SK-N-SH (cell line): Measurements from ENCODE around the gene PYY. TPM values are rescaled to one million over a fixed set of nuclear protein-coding genes. Genes with fewer than 3 reads are reported as not detected.

Experiments
- CTCF ChIA-PET: fragments of 300-600, 350-600 bp; formaldehyde crosslinking; extraction: SDS; loops from one replicate; lab custom pipeline; 2021; lab: Yijun Ruan, JAX
- POLR2A ChIA-PET: fragments of 350-600 bp; sonication (Branson Sonifier 250); formaldehyde crosslinking; extraction: SDS; loops from one replicate; lab custom pipeline; 2020; ENCODE audit warnings: antibody characterized with exemption, inconsistent platforms; lab: Yijun Ruan, JAX
- DNase-seq: peaks from one replicate; pipeline ENCODE4 v3.0.0; 2012
- H2AFZ ChIP-seq: fragments of 200-600 bp; sonication (generic); 2 replicates; pipeline ENCODE4 v1.8.1; 2016; ENCODE audit warnings: antibody characterized with exemption, mild to moderate bottlenecking, low read depth
- H3F3A ChIP-seq: fragments of 200-600 bp; sonication (generic); replicated peaks from 2 replicates; pipeline ENCODE3; 2016; ENCODE audit warnings: antibody characterized with exemption, mild to moderate bottlenecking; ENCODE audit not compliant: insufficient read depth
- H3K27ac ChIP-seq, 2 experiments: fragments of 200-500 bp in 1 of 2; fragments of 200-600 bp in 1 of 2; sonication (Bioruptor generic) in 1 of 2; sonication (generic), shearing (Covaris generic) in 1 of 2; 2 replicates each; pipeline versions ENCODE4 v1.5.1 to v1.6.1; 2014 to 2016; ENCODE audit warnings: low read depth in 2 of 2, inconsistent platforms in 1 of 2, low read length in 1 of 2, mild to moderate bottlenecking in 1 of 2, mixed read lengths in 1 of 2
- H3K27me3 ChIP-seq: fragments of 200-600 bp; sonication (generic), shearing (Covaris generic); 2 replicates; pipeline ENCODE4 v1.6.1; 2016; ENCODE audit warnings: mixed run types; ENCODE audit not compliant: insufficient read depth
- H3K36me3 ChIP-seq, 2 experiments: fragments of 200-500 bp in 1 of 2; fragments of 200-600 bp in 1 of 2; sonication (Bioruptor generic) in 1 of 2; sonication (generic) in 1 of 2; replicated peaks in 1 of 2; 2 replicates each; pipeline versions ENCODE3 to v1.5.1; 2014 to 2016; ENCODE audit warnings: low read length in 1 of 2, mild to moderate bottlenecking in 1 of 2; ENCODE audit not compliant: insufficient read depth in 2 of 2, control insufficient read depth in 1 of 2
- H3K4me1 ChIP-seq, 2 experiments: fragments of 200-500 bp in 1 of 2; fragments of 200-600 bp in 1 of 2; sonication (Bioruptor generic) in 1 of 2; sonication (generic), shearing (Covaris generic) in 1 of 2; 2 replicates each; pipeline versions ENCODE4 v1.5.1 to v1.6.1; 2014 to 2016; ENCODE audit warnings: low read depth in 1 of 2, low read length in 1 of 2, mixed run types in 1 of 2; ENCODE audit not compliant: insufficient read depth in 2 of 2, control insufficient read depth in 1 of 2
- H3K4me2 ChIP-seq: fragments of 200-600 bp; sonication (generic), shearing (Covaris generic); 2 replicates; pipeline ENCODE4 v1.6.1; 2017; ENCODE audit warnings: mixed run types
- H3K4me3 ChIP-seq, 2 experiments: fragments of 200-500 bp in 1 of 2; fragments of 200-600 bp in 1 of 2; sonication (Bioruptor generic) in 1 of 2; sonication (generic), shearing (Covaris generic) in 1 of 2; 2 replicates each; pipeline versions ENCODE4 v1.5.1 to v1.8.1; 2014 to 2016; ENCODE audit warnings: low read depth in 2 of 2, inconsistent platforms in 1 of 2, low read length in 1 of 2, mild to moderate bottlenecking in 1 of 2, mixed read lengths in 1 of 2, moderate library complexity in 1 of 2
- H3K79me2 ChIP-seq: fragments of 200-600 bp; sonication (generic); 2 replicates; pipeline ENCODE4 v1.8.1; 2017; ENCODE audit warnings: mild to moderate bottlenecking; ENCODE audit not compliant: insufficient read depth
- H3K9ac ChIP-seq: fragments of 200-600 bp; sonication (generic); 2 replicates; pipeline ENCODE4 v1.6.1; 2017; ENCODE audit warnings: mixed run types
- H3K9me2 ChIP-seq: fragments of 200-600 bp; sonication (generic); 2 replicates; pipeline ENCODE4 v1.6.1; 2017; ENCODE audit warnings: mixed run types
- H3K9me3 ChIP-seq: fragments of 200-600 bp; sonication (generic); 2 replicates; pipeline ENCODE4 v1.6.1; 2017; ENCODE audit warnings: mixed run types, mild to moderate bottlenecking, moderate library complexity
- H4K20me1 ChIP-seq: fragments of 200-600 bp; sonication (generic); 2 replicates; pipeline ENCODE4 v1.6.1; 2017; ENCODE audit warnings: mild to moderate bottlenecking, mixed run types; ENCODE audit not compliant: insufficient read depth
- CHD2 ChIP-seq: fragments of 150-350 bp; IDR thresholded peaks from 2 replicates; pipeline ENCODE4 v1.6.1; 2018; ENCODE audit warnings: low read length; ENCODE audit not compliant: partially characterized antibody
- ELF1 ChIP-seq: IDR thresholded peaks from 2 replicates; pipeline ENCODE4 v1.4.0; 2012
- EZH2phosphoT487 ChIP-seq: fragments of 200-600 bp; sonication (generic); IDR thresholded peaks from 2 replicates; pipeline ENCODE4 v1.6.1; 2017; ENCODE audit warnings: low read depth, mixed run types, mild to moderate bottlenecking, antibody characterized with exemption, moderate library complexity, borderline replicate concordance
- IRF3 ChIP-seq: fragments of 150-350 bp; IDR thresholded peaks from 2 replicates; pipeline ENCODE4 v1.6.1; 2016; ENCODE audit warnings: mild to moderate bottlenecking, low read depth, low read length
- MXI1 ChIP-seq: IDR thresholded peaks from 2 replicates; pipeline ENCODE4 v1.6.1; 2012; ENCODE audit warnings: mild to moderate bottlenecking, low read depth, low read length, improper control_type of control experiment
- NFIC ChIP-seq: IDR thresholded peaks from 2 replicates; pipeline ENCODE4 v1.4.0; 2012; ENCODE audit warnings: borderline replicate concordance
- NRF1 ChIP-seq: IDR thresholded peaks from 2 replicates; pipeline ENCODE4 v1.6.1; 2012; ENCODE audit warnings: low read depth, mild to moderate bottlenecking, low read length
- POLR2AphosphoS5 ChIP-seq: IDR thresholded peaks from 2 replicates; pipeline ENCODE4 v1.6.1; 2012; ENCODE audit warnings: low read depth, low read length
- RAD21 ChIP-seq: IDR thresholded peaks from 2 replicates; pipeline ENCODE4 v1.6.1; 2012; ENCODE audit warnings: mild to moderate bottlenecking, low read length
- RCOR1 ChIP-seq: fragments of 150-350 bp; IDR thresholded peaks from 2 replicates; pipeline ENCODE4 v1.6.1; 2017; ENCODE audit warnings: antibody characterized with exemption, low read length
- RFX5 ChIP-seq: IDR thresholded peaks from 2 replicates; pipeline ENCODE4 v1.6.1; 2012; ENCODE audit warnings: mild to moderate bottlenecking, improper control_type of control experiment, low read length
- RXRA ChIP-seq: IDR thresholded peaks from 2 replicates; pipeline ENCODE4 v1.4.0; 2012; ENCODE audit warnings: low read depth, mild to moderate bottlenecking, borderline replicate concordance
- SIN3A ChIP-seq: IDR thresholded peaks from 2 replicates; pipeline ENCODE4 v1.6.1; 2012; ENCODE audit warnings: low read depth, mild to moderate bottlenecking, low read length, moderate library complexity, borderline replicate concordance
- SMC3 ChIP-seq: IDR thresholded peaks from 2 replicates; pipeline ENCODE4 v1.6.1; 2012; ENCODE audit warnings: low read depth, low read length, improper control_type of control experiment
- TCF12 ChIP-seq: IDR thresholded peaks from 2 replicates; pipeline ENCODE4 v1.4.0; 2012
- TEAD4 ChIP-seq: IDR thresholded peaks from 2 replicates; pipeline ENCODE4 v1.4.0; 2012; ENCODE audit warnings: mild to moderate bottlenecking, borderline replicate concordance; ENCODE audit not compliant: insufficient read depth
- USF2 ChIP-seq: fragments of 150-350 bp; IDR thresholded peaks from 2 replicates; pipeline ENCODE4 v1.6.1; 2017; ENCODE audit warnings: antibody characterized with exemption, low read length, low read depth, borderline replicate concordance
- WGBS: methylation state at CpG from one replicate; pipeline ENCODE4 v1.1.6; 2017; ENCODE audit warnings: low lambda C conversion rate; 5-methylcytosine and 5-hydroxymethylcytosine counted together
- polyA plus RNA-seq, 3 experiments: library from polyadenylated mRNA; depleted of rRNA; stranded (reverse); fragments of >200 nt; gene quantifications; 2 replicates each; pipeline ENCODE4 v1.2.3, GENCODE V29; 2012
- TF ChIP-seq, protein P1 (sequence below): fragments of 200-600 bp; sonication (generic); IDR thresholded peaks from 2 replicates; pipeline ENCODE4 v1.6.1; 2017; ENCODE audit warnings: antibody characterized with exemption, mild to moderate bottlenecking, moderate library complexity
- TF ChIP-seq, protein P2 (sequence below): IDR thresholded peaks from 2 replicates; pipeline ENCODE4 v1.4.0; 2012; ENCODE audit warnings: low read depth, borderline replicate concordance

Gene PYY
- polyA plus RNA-seq, 1 of the 3 experiments (the other 2 are of a cell fraction) = 0.21 TPM

GRCh38 chr17:43940630-43941029 is 13.1 kb downstream of the PYY start:
- DNase-seq = peak; percentile 81
- H3K9me3 ChIP-seq = no peaks in the 10 kb centered on the region
- H3K4me1 ChIP-seq = peaks cover 0 to 7% of the 10 kb centered on the region in 2 experiments; a peak in 1 of 4 replicates
- whole genome bisulfite sequencing = 64% methylated on average over 6 of the region's 7 CpGs
- no peaks in the 10 kb centered on the region for H3K9me2 ChIP-seq
- no peaks in the 10 kb centered on the region for H3K79me2 ChIP-seq
- no peaks in the 10 kb centered on the region for H4K20me1 ChIP-seq
- no peak overlapping the region for H3K4me3 ChIP-seq
- no peaks in the 10 kb centered on the region for H3K36me3 ChIP-seq
- no peaks in the 10 kb centered on the region for H3K27me3 ChIP-seq
- ChIA-PET CTCF (interaction anchor here (0.6 to 18.2 kb wide), 13 partner anchors 18 to 175 kb away, joined by 3 to 638 read pairs (median 4); partner anchors contain the start of genes MPP2, NAGS and TMEM101), POLR2A (no interaction called here)
- no peak for TF ChIP-seq MXI1
- no peak for TF ChIP-seq EZH2phosphoT487
- TF ChIP-seq RFX5 = no peak
- TF ChIP-seq, protein P1, sequence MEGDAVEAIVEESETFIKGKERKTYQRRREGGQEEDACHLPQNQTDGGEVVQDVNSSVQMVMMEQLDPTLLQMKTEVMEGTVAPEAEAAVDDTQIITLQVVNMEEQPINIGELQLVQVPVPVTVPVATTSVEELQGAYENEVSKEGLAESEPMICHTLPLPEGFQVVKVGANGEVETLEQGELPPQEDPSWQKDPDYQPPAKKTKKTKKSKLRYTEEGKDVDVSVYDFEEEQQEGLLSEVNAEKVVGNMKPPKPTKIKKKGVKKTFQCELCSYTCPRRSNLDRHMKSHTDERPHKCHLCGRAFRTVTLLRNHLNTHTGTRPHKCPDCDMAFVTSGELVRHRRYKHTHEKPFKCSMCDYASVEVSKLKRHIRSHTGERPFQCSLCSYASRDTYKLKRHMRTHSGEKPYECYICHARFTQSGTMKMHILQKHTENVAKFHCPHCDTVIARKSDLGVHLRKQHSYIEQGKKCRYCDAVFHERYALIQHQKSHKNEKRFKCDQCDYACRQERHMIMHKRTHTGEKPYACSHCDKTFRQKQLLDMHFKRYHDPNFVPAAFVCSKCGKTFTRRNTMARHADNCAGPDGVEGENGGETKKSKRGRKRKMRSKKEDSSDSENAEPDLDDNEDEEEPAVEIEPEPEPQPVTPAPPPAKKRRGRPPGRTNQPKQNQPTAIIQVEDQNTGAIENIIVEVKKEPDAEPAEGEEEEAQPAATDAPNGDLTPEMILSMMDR = peak; percentile 58
- no peak for TF ChIP-seq SIN3A
- TF ChIP-seq SMC3 = peak; percentile 67
- peak; percentile 20 for TF ChIP-seq CHD2
- TF ChIP-seq, protein P2, sequence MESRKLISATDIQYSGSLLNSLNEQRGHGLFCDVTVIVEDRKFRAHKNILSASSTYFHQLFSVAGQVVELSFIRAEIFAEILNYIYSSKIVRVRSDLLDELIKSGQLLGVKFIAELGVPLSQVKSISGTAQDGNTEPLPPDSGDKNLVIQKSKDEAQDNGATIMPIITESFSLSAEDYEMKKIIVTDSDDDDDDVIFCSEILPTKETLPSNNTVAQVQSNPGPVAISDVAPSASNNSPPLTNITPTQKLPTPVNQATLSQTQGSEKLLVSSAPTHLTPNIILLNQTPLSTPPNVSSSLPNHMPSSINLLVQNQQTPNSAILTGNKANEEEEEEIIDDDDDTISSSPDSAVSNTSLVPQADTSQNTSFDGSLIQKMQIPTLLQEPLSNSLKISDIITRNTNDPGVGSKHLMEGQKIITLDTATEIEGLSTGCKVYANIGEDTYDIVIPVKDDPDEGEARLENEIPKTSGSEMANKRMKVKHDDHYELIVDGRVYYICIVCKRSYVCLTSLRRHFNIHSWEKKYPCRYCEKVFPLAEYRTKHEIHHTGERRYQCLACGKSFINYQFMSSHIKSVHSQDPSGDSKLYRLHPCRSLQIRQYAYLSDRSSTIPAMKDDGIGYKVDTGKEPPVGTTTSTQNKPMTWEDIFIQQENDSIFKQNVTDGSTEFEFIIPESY = no peak
- TF ChIP-seq ELF1 = no peak
- TF ChIP-seq RAD21 = peak; percentile 75
- TF ChIP-seq TCF12 = no peak
- no peak for TF ChIP-seq NRF1
- no peak for TF ChIP-seq NFIC
- TF ChIP-seq RXRA = no peak
- TF ChIP-seq IRF3 = no peak
- TF ChIP-seq RCOR1 = no peak
- no peak for TF ChIP-seq POLR2AphosphoS5
- no peak for TF ChIP-seq USF2
- no peak for TF ChIP-seq TEAD4
- H3K27ac ChIP-seq = no peak overlapping the region
- no peak overlapping the region for H3K9ac ChIP-seq
- no peak overlapping the region for H2AFZ ChIP-seq
- H3K4me2 ChIP-seq = no peak overlapping the region
- no peaks in the 10 kb centered on the region for H3F3A ChIP-seq
